ENCODE data around the gene HLCS.
"Not testable (repeated sequence)": the region's sequence is repeated elsewhere in the genome, so short reads cannot be mapped to it uniquely, and the experiment has no call there.

The HLCS gene

GRCh38 chr21:36850372-36850771 is 116.1 kb downstream of the HLCS start:
- DNase-seq: no peak

- DNase-seq: peak in 18 of 51 donors; percentile 9 to 53 (median 22)
Observed at GRCh38 chr21:36849461-36850105, 116.9 kb downstream of the HLCS start.

- no peak for DNase-seq
Observed at GRCh38 chr21:36848730-36849274, 117.7 kb downstream of the HLCS start.

- no peak for DNase-seq
Observed at GRCh38 chr21:36847189-36847588, 119.3 kb downstream of the HLCS start.

GRCh38 chr21:36846631-36847030 is 119.8 kb downstream of the HLCS start:
- DNase-seq: no peak

- DNase-seq: no peak
Observed at GRCh38 chr21:36845790-36846189, 120.7 kb downstream of the HLCS start.

GRCh38 chr21:36845070-36845469 is 121.4 kb downstream of the HLCS start:
- no peak for DNase-seq

- DNase-seq: no peak
Observed at GRCh38 chr21:36841866-36842265, 124.6 kb downstream of the HLCS start.

- no peak for DNase-seq
Observed at GRCh38 chr21:36839735-36840134, 126.7 kb downstream of the HLCS start.

- no peak for DNase-seq
Observed at GRCh38 chr21:36839123-36839522, 127.3 kb downstream of the HLCS start.

GRCh38 chr21:36835383-36835795 is 131.1 kb downstream of the HLCS start:
- DNase-seq: no peak

- DNase-seq: no peak
Observed at GRCh38 chr21:36834192-36834591, 132.3 kb downstream of the HLCS start.

GRCh38 chr21:36830100-36830499 is 136.4 kb downstream of the HLCS start:
- no peak for DNase-seq

GRCh38 chr21:36828891-36829515 is 137.5 kb downstream of the HLCS start:
- no peak for DNase-seq

- DNase-seq: no peak
Observed at GRCh38 chr21:36828208-36828607, 138.3 kb downstream of the HLCS start.

GRCh38 chr21:36825658-36826057 is 140.8 kb downstream of the HLCS start:
- no peak for DNase-seq

GRCh38 chr21:36821032-36821299 is 145.5 kb downstream of the HLCS start:
- no peak for DNase-seq

GRCh38 chr21:36820176-36821031 is 146.1 kb downstream of the HLCS start:
- DNase-seq: peak in 3 of 51 donors; percentile 3 to 19 (median 7)

GRCh38 chr21:36817732-36818450 is 148.6 kb downstream of the HLCS start:
- DNase-seq: no peak

GRCh38 chr21:36816561-36817130 is 149.8 kb downstream of the HLCS start:
- peak in 1 of 51 donors; percentile 1 for DNase-seq

- not testable (repeated sequence) for DNase-seq
Observed at GRCh38 chr21:36816026-36816425, 150.4 kb downstream of the HLCS start.

Measured in hypothalamus (tissue), 51 donors.